Skin epidermis (tissue), 12 donors: ENCODE data around the gene ABHD4.
A peak's percentile ranks its signal among the peaks of the same experiment; 100 is the strongest.

Source experiments
- H3K27ac ChIP-seq, 21 experiments: fragments of 200-600 bp; sonication (generic) in 11 of 21; one replicate each; pipeline ENCODE4 v1.5.0; 2020; ENCODE audit warnings: mild to moderate bottlenecking in 3 of 21, inconsistent platforms in 2 of 21, moderate library complexity in 2 of 21
- H3K4me3 ChIP-seq, 7 experiments: fragments of 200-600 bp; sonication (generic) in 2 of 7; one replicate each; pipeline ENCODE4 v1.5.0; 2020; ENCODE audit warnings: inconsistent platforms in 2 of 7, mild to moderate bottlenecking in 2 of 7, moderate library complexity in 1 of 7

The ABHD4 gene

DNA sequence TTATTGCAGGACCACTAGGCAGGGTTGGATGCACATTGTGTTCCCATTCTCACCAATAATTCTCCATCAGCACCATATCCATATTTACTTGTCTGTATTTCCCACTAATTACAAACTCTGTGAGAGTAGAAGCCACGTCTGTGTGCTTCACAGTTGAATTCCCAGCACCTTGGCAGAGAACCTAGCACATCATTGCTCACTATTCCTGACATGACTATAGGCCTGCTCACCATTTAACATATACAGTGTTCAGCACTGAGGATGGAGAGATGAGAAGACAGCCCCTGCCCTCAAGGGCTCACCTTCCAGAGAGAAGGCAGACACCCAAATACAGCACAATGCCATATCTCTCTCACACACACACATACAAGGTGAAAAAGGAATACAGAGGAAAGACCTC lies 14.1 kb upstream of the ABHD4 start:
- H3K4me3 ChIP-seq: no peak overlapping the region
- H3K27ac ChIP-seq: peak overlapping the region in 1 of 21 experiments; percentile 13

DNA sequence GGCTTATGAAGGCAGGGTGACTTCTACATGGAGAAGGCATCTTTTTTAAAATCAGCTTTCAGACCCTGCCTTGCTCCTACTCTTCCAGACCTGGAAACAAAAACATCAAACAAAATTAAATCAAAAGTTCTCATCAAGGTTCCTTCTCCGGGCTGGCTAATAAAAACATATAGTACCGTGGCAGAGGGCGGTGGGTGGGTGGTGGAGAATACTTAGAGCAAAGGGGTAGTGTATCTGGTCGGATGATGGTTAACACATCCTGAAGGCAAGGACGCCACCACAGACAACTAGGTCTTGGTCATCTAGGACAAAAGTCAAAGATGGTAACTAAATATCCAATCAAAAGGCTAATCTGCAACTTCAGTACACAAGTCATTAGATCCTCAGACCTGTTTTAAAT lies 10.9 kb upstream of the ABHD4 start:
- Histone ChIP-seq H3K27ac (peak overlapping the region in 2 of 21 experiments; percentile 20 to 84), H3K4me3 (no peak overlapping the region)

GRCh38 chr14:22587677-22588422 lies 10.2 kb upstream of the ABHD4 start:
- peak overlapping the region in 6 of 7 experiments; percentile 46 to 87 (median 60) for H3K4me3 ChIP-seq
- H3K27ac ChIP-seq: peak overlapping the region in 14 of 21 experiments; percentile 18 to 94 (median 87)

DNA sequence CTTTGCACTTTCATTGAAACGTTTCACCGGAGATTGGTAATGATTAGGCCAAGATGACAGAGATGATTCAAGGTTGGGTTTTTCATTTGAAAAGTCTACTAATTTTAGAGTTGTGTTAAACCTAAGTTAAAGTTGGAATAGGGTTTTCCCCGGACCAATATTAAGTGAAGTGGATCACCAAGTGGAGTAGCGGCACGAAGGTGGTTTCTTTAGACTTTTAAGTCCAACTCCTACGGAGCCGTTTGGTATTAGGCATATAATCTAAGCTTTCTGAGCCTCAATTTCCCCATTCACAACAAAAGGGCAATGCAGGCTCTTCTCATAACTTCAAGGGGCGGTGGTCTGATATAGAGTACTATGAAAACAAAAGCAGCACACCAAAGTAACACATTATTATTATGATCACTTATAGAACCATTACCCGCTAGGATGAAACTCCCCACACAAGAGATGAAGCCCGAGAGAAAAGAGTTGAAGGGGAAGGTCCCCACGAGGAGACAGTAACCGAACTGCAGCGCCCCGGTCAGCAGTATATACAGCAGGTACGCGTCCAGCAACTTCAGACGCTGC lies 9.5 kb upstream of the ABHD4 start:
- Histone ChIP-seq H3K27ac (peak overlapping the region; percentile 45 to 94 (median 84)), H3K4me3 (peak overlapping the region; percentile 46 to 87 (median 61))

GRCh38 chr14:22589096-22589839 lies 8.8 kb upstream of the ABHD4 start, which contains the start of gene DAD1:
Gene DAD1, minus strand, starts transcription at chr14:22589224. Its CDS starts 67 bp downstream, at chr14:22589157.
- Histone ChIP-seq H3K4me3 (peak within 1 kb of the TSS; percentile 46 to 87 (median 61)), H3K27ac (peak within 1 kb of the TSS; percentile 45 to 94 (median 87))

DNA sequence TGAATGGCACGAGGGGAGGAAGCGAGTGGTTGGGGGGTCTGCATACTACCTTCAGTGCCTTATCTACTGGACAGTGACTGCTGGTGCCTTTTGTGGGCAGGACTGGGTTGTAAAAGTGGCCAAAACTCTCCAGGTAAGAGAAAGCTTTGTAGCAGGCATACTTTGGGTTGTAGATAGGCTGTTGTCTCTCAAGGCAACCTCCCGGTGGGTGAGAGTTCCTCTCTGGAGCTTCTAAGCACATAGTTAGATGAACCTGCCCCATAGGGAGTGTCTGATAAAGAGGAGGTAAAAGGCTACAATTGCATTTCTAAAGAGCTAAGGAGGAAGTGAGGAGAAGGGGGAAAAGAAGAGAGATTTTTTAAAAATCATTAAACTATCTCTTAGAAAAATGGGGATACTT lies 4.9 kb upstream of the ABHD4 start:
- H3K4me3 ChIP-seq: no peak overlapping the region
- no peak overlapping the region for H3K27ac ChIP-seq

- no peak overlapping the region for H3K4me3 ChIP-seq
- no peak overlapping the region for H3K27ac ChIP-seq
Measured at GRCh38 chr14:22593601-22594000, 4.5 kb upstream of the ABHD4 start.

DNA sequence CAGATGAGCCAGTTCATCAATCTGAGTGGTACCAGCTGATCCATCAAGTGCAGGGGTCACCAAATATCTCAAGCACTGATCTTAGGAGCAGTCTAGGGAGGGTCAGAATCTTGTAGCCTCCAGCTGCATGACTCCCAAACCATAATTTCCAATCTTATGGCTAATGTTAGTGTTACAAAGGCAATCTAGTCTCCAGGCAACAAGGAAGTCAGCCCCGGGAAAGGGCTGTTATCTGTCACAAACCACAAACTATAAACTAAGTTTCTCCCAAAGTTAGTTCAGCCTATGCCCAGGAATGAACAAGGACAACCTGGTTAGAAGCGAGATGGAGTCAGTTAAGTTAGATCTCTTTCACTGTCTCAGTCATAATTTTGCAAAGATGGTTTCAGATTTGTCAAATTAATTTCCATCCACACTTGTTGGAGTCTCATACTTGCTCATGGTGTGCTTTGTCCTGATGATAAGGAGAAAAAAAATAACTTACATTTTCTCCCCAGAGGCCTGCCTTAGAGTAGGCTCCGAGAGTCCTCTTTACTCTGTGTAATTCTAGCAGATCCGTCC lies 3.9 kb upstream of the ABHD4 start:
- H3K4me3 ChIP-seq: no peak overlapping the region
- no peak overlapping the region for H3K27ac ChIP-seq

GRCh38 chr14:22596354-22596879 lies 1.7 kb upstream of the ABHD4 start:
- no peak overlapping the region for H3K4me3 ChIP-seq
- H3K27ac ChIP-seq: no peak overlapping the region

GRCh38 chr14:22597265-22597664 lies 835 bp upstream of the ABHD4 start:
- H3K27ac ChIP-seq: peak overlapping the region in 1 of 21 experiments; percentile 89
- peak overlapping the region in 1 of 7 experiments; percentile 49 for H3K4me3 ChIP-seq

- Histone ChIP-seq H3K4me3 (peak overlapping the region; percentile 49 to 76 (median 65)), H3K27ac (peak overlapping the region in 18 of 21 experiments; percentile 43 to 91 (median 84))
Measured at GRCh38 chr14:22597771-22598098, 365 bp upstream of the ABHD4 start.

DNA sequence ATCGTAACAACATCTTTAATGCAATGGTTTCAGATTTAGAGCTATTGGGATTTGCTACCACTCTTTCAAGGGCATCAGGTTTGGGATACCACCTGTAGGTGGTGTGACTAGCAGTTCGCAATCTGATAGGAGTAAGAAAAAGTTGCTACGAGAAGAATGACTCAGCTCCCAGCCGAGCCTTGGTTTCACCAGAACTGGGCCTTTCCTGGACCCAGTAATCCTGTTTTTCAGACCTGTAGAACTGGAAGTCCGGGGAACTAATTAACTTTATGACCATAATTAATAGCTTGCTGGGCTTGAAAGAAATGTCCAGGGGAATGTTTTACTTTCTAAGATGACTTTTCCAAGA lies 770 bp downstream of the ABHD4 start:
- Histone ChIP-seq H3K4me3 (peak overlapping the region; percentile 49 to 76 (median 65)), H3K27ac (peak overlapping the region in 20 of 21 experiments; percentile 43 to 91 (median 83))

- H3K4me3 ChIP-seq: peak overlapping the region in 3 of 7 experiments; percentile 60 to 72 (median 66)
- peak overlapping the region in 14 of 21 experiments; percentile 12 to 91 (median 70) for H3K27ac ChIP-seq
Measured at GRCh38 chr14:22599349-22599748, 1.2 kb downstream of the ABHD4 start.

DNA sequence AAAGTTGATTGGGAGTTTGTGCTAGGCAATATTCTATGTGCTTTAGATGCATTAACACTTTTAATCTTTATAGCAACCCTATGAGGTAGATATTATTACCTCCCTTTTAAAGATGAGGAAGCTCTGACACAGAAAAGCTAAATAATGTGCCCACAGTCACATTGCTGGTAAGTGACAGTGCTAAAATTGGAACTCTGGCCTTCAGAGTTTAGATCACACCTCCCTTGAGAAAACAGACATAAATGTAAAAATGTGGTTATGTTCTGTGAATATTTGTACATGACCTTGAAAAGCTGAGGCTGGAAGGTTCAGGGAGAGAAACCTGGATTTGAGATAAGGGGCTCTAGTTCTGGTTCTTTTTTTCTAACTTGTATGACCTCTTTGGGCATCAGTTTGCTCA lies 1.9 kb downstream of the ABHD4 start:
- Histone ChIP-seq H3K4me3 (no peak overlapping the region), H3K27ac (no peak overlapping the region)

GRCh38 chr14:22601456-22601855 lies 3.4 kb downstream of the ABHD4 start:
- no peak overlapping the region for H3K4me3 ChIP-seq

GRCh38 chr14:22601996-22602395 lies 3.9 kb downstream of the ABHD4 start:
- Histone ChIP-seq H3K4me3 (no peak overlapping the region), H3K27ac (no peak overlapping the region)

More at GRCh38 chr14:22601456-22601855, 3.4 kb downstream of the ABHD4 start:
- no peak overlapping the region for H3K27ac ChIP-seq

GRCh38 chr14:22602862-22603261 lies 4.8 kb downstream of the ABHD4 start:
- H3K27ac ChIP-seq: no peak overlapping the region
- H3K4me3 ChIP-seq: no peak overlapping the region

DNA sequence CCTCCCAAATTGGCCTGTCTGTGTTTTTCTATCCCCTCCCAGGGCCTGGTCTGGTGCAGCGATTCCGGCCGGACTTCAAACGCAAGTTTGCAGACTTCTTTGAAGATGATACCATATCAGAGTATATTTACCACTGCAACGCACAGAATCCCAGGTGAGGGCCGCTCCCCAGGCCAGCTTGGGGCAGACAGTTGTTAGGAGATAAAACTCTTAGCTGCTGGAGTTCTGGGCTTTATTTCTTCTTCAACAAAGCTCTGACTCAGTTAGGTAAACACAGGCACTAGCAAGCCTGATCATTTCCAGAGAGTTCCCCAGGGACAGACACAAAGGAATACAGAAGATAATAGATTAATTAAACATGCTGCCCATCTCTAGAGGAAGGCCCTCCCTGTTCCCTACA lies 8.3 kb downstream of the ABHD4 start:
- Histone ChIP-seq H3K27ac (no peak overlapping the region), H3K4me3 (no peak overlapping the region)

GRCh38 chr14:22607291-22607690 lies 9.2 kb downstream of the ABHD4 start:
- Histone ChIP-seq H3K4me3 (no peak overlapping the region), H3K27ac (no peak overlapping the region)

DNA sequence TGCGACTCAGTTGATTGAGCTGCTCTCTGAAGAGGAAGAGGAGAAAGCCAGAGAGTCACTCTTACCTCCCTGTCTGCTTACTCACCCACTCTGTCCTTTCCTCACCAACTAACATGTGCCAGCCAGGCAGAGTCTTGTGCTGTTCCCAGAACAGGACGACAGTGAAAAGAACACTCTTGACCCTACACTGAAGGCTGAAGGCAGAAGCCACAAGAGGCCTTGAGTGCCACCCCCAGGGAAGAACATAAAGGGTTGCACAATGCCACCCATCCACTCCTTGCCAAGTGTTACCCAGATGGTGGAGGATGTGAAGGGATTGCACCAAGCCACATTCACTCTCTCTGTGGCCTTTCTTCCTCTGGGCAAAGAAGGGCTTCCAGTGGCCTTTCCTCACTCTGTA lies 12.8 kb downstream of the ABHD4 start:
- Histone ChIP-seq H3K4me3 (no peak overlapping the region), H3K27ac (no peak overlapping the region)
